GM12878 (cell line): ENCODE measurements around the gene AQP9. TPM values are rescaled to one million over a fixed set of nuclear protein-coding genes. Genes with fewer than 3 reads are reported as not detected.

Source experiments
- ATAC-seq: fragments of 200-7000 bp; cut with Tn5 transposase; 3 replicates; pipeline ENCODE4 v1.9.1; 2020; ENCODE audit warnings: mild to moderate bottlenecking, moderate library complexity
- BruUV-seq: library from RNA; stranded (reverse); fragments of 400-500 nt; replicated peaks from 2 replicates; lab custom pipeline; 2021; lab: Mats Ljungman, UMichigan
- CTCF ChIA-PET: fragments of 300-600 bp; sonication (Branson Sonifier 250); formaldehyde crosslinking; extraction: SDS; loops from one replicate; lab custom pipeline; 2021; ENCODE audit warnings: inconsistent platforms; lab: Yijun Ruan, JAX
- POLR2A ChIA-PET: fragments of 350-600 bp; formaldehyde crosslinking; extraction: SDS; loops from one replicate; lab custom pipeline; 2021; ENCODE audit warnings: inconsistent platforms; lab: Charles Lee
- RAD21 ChIA-PET: fragments of 300-600 bp; sonication (Branson Sonifier 250); formaldehyde crosslinking; loops from one replicate; lab custom pipeline; 2023; ENCODE audit warnings: antibody characterized with exemption; ENCODE audit not compliant: unreplicated experiment; lab: Charles Lee
- SMC1A ChIA-PET: fragments of 300-600 bp; sonication (Branson Sonifier 250); formaldehyde crosslinking; loops from one replicate; lab custom pipeline; 2023; ENCODE audit not compliant: unreplicated experiment, uncharacterized antibody; lab: Charles Lee
- DNase-seq: peaks from one replicate; pipeline ENCODE4 v3.0.0-alpha.2; 2011; ENCODE audit warnings: low read depth, low spot score
- FAIRE-seq: peaks from 3 replicates; lab custom pipeline; 2011; peaks lifted over from hg19 to GRCh38; lab: Jason Lieb, UNC
- H2AFZ ChIP-seq: 2 replicates; pipeline ENCODE4 v1.6.0; 2011; ENCODE audit warnings: low read depth, low read length, control low read depth; ENCODE audit not compliant: control insufficient read depth
- H3K27ac ChIP-seq: 2 replicates; pipeline ENCODE4 v1.5.1; 2011; ENCODE audit warnings: control low read depth; ENCODE audit not compliant: control insufficient read depth, insufficient read depth
- H3K27me3 ChIP-seq, 2 experiments: replicated peaks in 1 of 2; 2 replicates each; pipeline versions ENCODE4 v1.6.0 to v1.6.1; 2011; ENCODE audit warnings: low read length in 1 of 2; ENCODE audit not compliant: control insufficient read depth in 2 of 2, insufficient read depth in 2 of 2
- H3K36me3 ChIP-seq, 2 experiments: 2 replicates each; pipeline ENCODE4 v1.5.1; 2011; ENCODE audit warnings: low read length in 1 of 2; ENCODE audit not compliant: control insufficient read depth in 2 of 2, insufficient read depth in 2 of 2
- H3K4me1 ChIP-seq: 2 replicates; pipeline ENCODE4 v1.6.1; 2011; ENCODE audit warnings: mild to moderate bottlenecking, low read length, moderate library complexity, mixed read lengths; ENCODE audit not compliant: control insufficient read depth, insufficient read depth
- H3K4me2 ChIP-seq: 2 replicates; pipeline ENCODE4 v1.6.0; 2011; ENCODE audit warnings: control low read depth; ENCODE audit not compliant: control insufficient read depth, insufficient read depth
- H3K4me3 ChIP-seq: fragments of 200-600 bp; sonication (generic); 2 replicates; pipeline ENCODE4 v1.5.1; 2016
- H3K79me2 ChIP-seq: 2 replicates; pipeline ENCODE4 v1.6.0; 2011; ENCODE audit warnings: low read length; ENCODE audit not compliant: control insufficient read depth, insufficient read depth
- H3K9ac ChIP-seq: 2 replicates; pipeline ENCODE4 v1.8.0; 2011; ENCODE audit warnings: low read length, control low read depth, mixed read lengths; ENCODE audit not compliant: control insufficient read depth, insufficient read depth
- H3K9me3 ChIP-seq: replicated peaks from 3 replicates; pipeline ENCODE4 v1.5.1; 2011; ENCODE audit warnings: mild to moderate bottlenecking, low read length; ENCODE audit not compliant: control insufficient read depth, insufficient read depth
- H4K20me1 ChIP-seq: 2 replicates; pipeline ENCODE4 v1.6.0; 2011; ENCODE audit not compliant: control insufficient read depth, insufficient read depth
- CBX3 ChIP-seq: fragments of 200-600 bp; sonication (generic); IDR thresholded peaks from 2 replicates; pipeline ENCODE4 v1.6.1; 2016; ENCODE audit warnings: low read depth, borderline replicate concordance
- CHD2 ChIP-seq: IDR thresholded peaks from 2 replicates; pipeline ENCODE4 v1.6.1; 2011; ENCODE audit warnings: low read depth, low read length, improper control_type of control experiment, borderline replicate concordance
- POU2F2 ChIP-seq: IDR thresholded peaks from 3 replicates; pipeline ENCODE4 v1.6.1; 2011; ENCODE audit warnings: low read depth, mild to moderate bottlenecking, low read length, borderline replicate concordance
- SMAD1 ChIP-seq: fragments of 450-650 bp; IDR thresholded peaks from 2 replicates; pipeline ENCODE4 v1.6.1; 2018; ENCODE audit warnings: mild to moderate bottlenecking, low read depth; ENCODE audit not compliant: partially characterized antibody
- SRF ChIP-seq, 2 experiments: IDR thresholded peaks; 2 replicates each; pipeline ENCODE4 v1.6.1; 2011; ENCODE audit warnings: low read depth in 2 of 2, low read length in 2 of 2, mild to moderate bottlenecking in 1 of 2, moderate library complexity in 1 of 2
- WGBS: methylation state at CpG from one replicate; pipeline ENCODE4 v1.1.6; 2016; ENCODE audit warnings: low lambda C conversion rate; ENCODE audit not compliant: insufficient replicate concordance, insufficient coverage; ENCODE audit errors: missing lambda C conversion rate; 5-methylcytosine and 5-hydroxymethylcytosine counted together
- in situ Hi-C: fragments of 300-500 bp; cut with MboI; formaldehyde crosslinking; loops from 9 replicates; pipeline ENCODE4 v1.14.3; 2018; ENCODE audit warnings: mixed read lengths
- intact Hi-C: fragments of 100-400 bp; cut with micrococcal nuclease; formaldehyde crosslinking; loops from one replicate; pipeline ENCODE4 v1.14.2; 2022; ENCODE audit not compliant: unreplicated experiment
- polyA plus RNA-seq, 11 experiments: library from polyadenylated mRNA; depleted of rRNA in 4 of 11; unstranded in 6 of 11; stranded (reverse) in 5 of 11; fragments of >200 nt; fragmentation: Nextera tagmentation in 4 of 11; fragmentation: Illumina TruSeq in 1 of 11; extraction: Ambion mirVana in 4 of 11; extraction: Trizol in 1 of 11; gene quantifications; 1 replicate in 1 of 11; 2 replicates in 10 of 11; pipeline versions ENCODE4 v1.2.1 to v1.2.3, GENCODE V29; 2011 to 2016; ENCODE audit warnings: inconsistent platforms in 2 of 11, missing spikeins in 2 of 11, low read depth in 1 of 11
- total RNA-seq, 4 experiments: library from RNA; depleted of rRNA in 3 of 4; stranded (reverse); fragments of >200 nt in 3 of 4; fragmentation: Illumina TruSeq in 1 of 4; extraction: Trizol in 1 of 4; gene quantifications; 2 replicates each; pipeline versions ENCODE4 v1.2.1 to v1.2.3, GENCODE V29; 2013 to 2021
- TF ChIP-seq, protein P1 (sequence below): fragments of 450-650 bp; IDR thresholded peaks from 2 replicates; pipeline ENCODE4 v1.6.1; 2017; ENCODE audit warnings: mild to moderate bottlenecking, moderate library complexity
- TF ChIP-seq, protein P2 (sequence below): fragments of 450-650 bp; formaldehyde crosslinking; IDR thresholded peaks from 2 replicates; pipeline ENCODE4 v1.5.0; 2022; ENCODE audit warnings: mild to moderate bottlenecking, missing genetic modification characterization

Gene AQP9
- total and polyA plus RNA-seq, 10 of the 15 experiments (the other 5 are each of a cell fraction or from before 2014, with no cell fraction given): 0.05 to 3.0 (median 0.22) TPM

DNA sequence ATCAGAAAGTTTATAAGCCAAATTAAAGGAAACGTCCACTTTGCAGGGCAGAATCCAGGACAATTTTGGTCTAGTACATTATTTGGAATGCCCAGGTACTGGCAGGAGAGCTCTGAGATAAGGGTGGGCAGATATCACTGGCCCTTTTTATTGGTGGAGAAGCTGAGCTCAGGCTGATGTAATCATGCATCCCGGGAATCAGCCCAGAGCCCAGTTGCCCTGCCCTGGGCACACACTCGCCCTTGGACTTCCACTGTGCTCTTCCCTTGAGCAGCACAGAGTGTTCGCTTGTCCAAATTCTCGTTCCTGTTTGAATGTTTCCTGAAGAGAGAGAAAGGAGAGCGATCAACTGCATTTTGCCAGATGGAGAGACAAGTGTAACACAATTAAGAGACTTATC, 3.7 kb downstream of the AQP9 start:
- TF ChIP-seq CBX3: no peak
- Histone ChIP-seq H3K4me2 (no peak overlapping the region), H3K27ac (no peak overlapping the region), H3K4me3 (no peak overlapping the region), H4K20me1 (no peaks in the 10 kb centered on the region), H3K36me3 (no peaks in the 10 kb centered on the region), H3K9me3 (no peaks in the 10 kb centered on the region), H3K79me2 (no peaks in the 10 kb centered on the region), H3K9ac (no peak overlapping the region), H2AFZ (no peak overlapping the region), H3K27me3 (peaks cover 0 to 7% of the 10 kb centered on the region in 2 experiments; a peak in 1 of 4 replicates), H3K4me1 (no peaks in the 10 kb centered on the region)
- 21% methylated on average over 6 of the region's 6 CpGs for WGBS
- ATAC-seq (no peak), DNase-seq (no peak), FAIRE-seq (no peak)
- in situ Hi-C loops (no loop called here), intact Hi-C loops (no loop called here)
- RAD21 ChIA-PET: no interaction called here
- SMC1A ChIA-PET: interaction anchor here (1.0 to 1.2 kb wide), 2 partner anchors 43 to 281 kb away, joined by 3 read pairs; no protein-coding TSS in a partner anchor
- CTCF ChIA-PET: no interaction called here
- BruUV-seq: no TSS peak
- POLR2A ChIA-PET: no interaction called here

GRCh38 chr15:58142827-58143461, 4.8 kb downstream of the AQP9 start:
- intact Hi-C loops: no loop called here
- BruUV-seq: no TSS peak
- Histone ChIP-seq H3K4me1 (no peaks in the 10 kb centered on the region), H2AFZ (no peak overlapping the region), H3K9ac (no peak overlapping the region), H3K36me3 (no peaks in the 10 kb centered on the region), H3K9me3 (no peaks in the 10 kb centered on the region), H4K20me1 (no peaks in the 10 kb centered on the region), H3K79me2 (no peaks in the 10 kb centered on the region), H3K4me2 (no peak overlapping the region), H3K4me3 (no peak overlapping the region), H3K27ac (no peak overlapping the region), H3K27me3 (peaks cover 0 to 7% of the 10 kb centered on the region in 2 experiments; a peak in 1 of 4 replicates)
- ATAC-seq (no peak), FAIRE-seq (no peak), DNase-seq (no peak)
- RAD21 ChIA-PET: no interaction called here
- SMC1A ChIA-PET: interaction anchor here (1.0 to 1.2 kb wide), 3 partner anchors 38 to 283 kb away, joined by 3 read pairs; no protein-coding TSS in a partner anchor
- 9% methylated on average over 6 of the region's 6 CpGs for WGBS
- POLR2A ChIA-PET: no interaction called here
- CTCF ChIA-PET: no interaction called here
- in situ Hi-C loops: no loop called here
- TF ChIP-seq, protein P1, sequence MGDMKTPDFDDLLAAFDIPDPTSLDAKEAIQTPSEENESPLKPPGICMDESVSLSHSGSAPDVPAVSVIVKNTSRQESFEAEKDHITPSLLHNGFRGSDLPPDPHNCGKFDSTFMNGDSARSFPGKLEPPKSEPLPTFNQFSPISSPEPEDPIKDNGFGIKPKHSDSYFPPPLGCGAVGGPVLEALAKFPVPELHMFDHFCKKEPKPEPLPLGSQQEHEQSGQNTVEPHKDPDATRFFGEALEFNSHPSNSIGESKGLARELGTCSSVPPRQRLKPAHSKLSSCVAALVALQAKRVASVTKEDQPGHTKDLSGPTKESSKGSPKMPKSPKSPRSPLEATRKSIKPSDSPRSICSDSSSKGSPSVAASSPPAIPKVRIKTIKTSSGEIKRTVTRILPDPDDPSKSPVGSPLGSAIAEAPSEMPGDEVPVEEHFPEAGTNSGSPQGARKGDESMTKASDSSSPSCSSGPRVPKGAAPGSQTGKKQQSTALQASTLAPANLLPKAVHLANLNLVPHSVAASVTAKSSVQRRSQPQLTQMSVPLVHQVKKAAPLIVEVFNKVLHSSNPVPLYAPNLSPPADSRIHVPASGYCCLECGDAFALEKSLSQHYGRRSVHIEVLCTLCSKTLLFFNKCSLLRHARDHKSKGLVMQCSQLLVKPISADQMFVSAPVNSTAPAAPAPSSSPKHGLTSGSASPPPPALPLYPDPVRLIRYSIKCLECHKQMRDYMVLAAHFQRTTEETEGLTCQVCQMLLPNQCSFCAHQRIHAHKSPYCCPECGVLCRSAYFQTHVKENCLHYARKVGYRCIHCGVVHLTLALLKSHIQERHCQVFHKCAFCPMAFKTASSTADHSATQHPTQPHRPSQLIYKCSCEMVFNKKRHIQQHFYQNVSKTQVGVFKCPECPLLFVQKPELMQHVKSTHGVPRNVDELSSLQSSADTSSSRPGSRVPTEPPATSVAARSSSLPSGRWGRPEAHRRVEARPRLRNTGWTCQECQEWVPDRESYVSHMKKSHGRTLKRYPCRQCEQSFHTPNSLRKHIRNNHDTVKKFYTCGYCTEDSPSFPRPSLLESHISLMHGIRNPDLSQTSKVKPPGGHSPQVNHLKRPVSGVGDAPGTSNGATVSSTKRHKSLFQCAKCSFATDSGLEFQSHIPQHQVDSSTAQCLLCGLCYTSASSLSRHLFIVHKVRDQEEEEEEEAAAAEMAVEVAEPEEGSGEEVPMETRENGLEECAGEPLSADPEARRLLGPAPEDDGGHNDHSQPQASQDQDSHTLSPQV: no peak
- TF ChIP-seq CHD2: no peak
- TF ChIP-seq SMAD1: no peak
- TF ChIP-seq, protein P2, sequence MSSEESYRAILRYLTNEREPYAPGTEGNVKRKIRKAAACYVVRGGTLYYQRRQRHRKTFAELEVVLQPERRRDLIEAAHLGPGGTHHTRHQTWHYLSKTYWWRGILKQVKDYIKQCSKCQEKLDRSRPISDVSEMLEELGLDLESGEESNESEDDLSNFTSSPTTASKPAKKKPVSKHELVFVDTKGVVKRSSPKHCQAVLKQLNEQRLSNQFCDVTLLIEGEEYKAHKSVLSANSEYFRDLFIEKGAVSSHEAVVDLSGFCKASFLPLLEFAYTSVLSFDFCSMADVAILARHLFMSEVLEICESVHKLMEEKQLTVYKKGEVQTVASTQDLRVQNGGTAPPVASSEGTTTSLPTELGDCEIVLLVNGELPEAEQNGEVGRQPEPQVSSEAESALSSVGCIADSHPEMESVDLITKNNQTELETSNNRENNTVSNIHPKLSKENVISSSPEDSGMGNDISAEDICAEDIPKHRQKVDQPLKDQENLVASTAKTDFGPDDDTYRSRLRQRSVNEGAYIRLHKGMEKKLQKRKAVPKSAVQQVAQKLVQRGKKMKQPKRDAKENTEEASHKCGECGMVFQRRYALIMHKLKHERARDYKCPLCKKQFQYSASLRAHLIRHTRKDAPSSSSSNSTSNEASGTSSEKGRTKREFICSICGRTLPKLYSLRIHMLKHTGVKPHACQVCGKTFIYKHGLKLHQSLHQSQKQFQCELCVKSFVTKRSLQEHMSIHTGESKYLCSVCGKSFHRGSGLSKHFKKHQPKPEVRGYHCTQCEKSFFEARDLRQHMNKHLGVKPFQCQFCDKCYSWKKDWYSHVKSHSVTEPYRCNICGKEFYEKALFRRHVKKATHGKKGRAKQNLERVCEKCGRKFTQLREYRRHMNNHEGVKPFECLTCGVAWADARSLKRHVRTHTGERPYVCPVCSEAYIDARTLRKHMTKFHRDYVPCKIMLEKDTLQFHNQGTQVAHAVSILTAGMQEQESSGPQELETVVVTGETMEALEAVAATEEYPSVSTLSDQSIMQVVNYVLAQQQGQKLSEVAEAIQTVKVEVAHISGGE (CRISPR knock-in tag): no peak
- TF ChIP-seq SRF (IDR thresholded peaks at IDR 0.05; ENCODE audit: low read depth in 2 of 2, low read length in 2 of 2): no peak
- no peak for TF ChIP-seq POU2F2
